Heart right ventricle (tissue), 16 donors: Measurements from ENCODE around the gene PSMB3. TPM values are rescaled to one million over a fixed set of nuclear protein-coding genes. Genes with fewer than 3 reads are reported as not detected.

ENCODE experiments used
- ATAC-seq, 8 donors: fragments of 200-7000 bp; cut with Tn5 transposase; one replicate each; pipeline ENCODE4 v1.9.1; 2020; ENCODE audit warnings: mild to moderate bottlenecking in 8 of 8, moderate library complexity in 8 of 8, moderate number of reproducible peaks in 1 of 8
- DNase-seq, 2 donors: peaks; one replicate each; pipeline ENCODE4 v3.0.0-alpha.2; 2020
- H3K27ac ChIP-seq, 10 donors: fragments of 200-600 bp; sonication (generic) in 2 of 10; one replicate each; pipeline versions ENCODE4 v1.5.0 to v1.8.0; 2020 to 2022; ENCODE audit warnings: mild to moderate bottlenecking in 3 of 10
- H3K27me3 ChIP-seq, 7 donors: fragments of 200-600 bp; one replicate each; pipeline ENCODE4 v1.8.0; 2021 to 2022; ENCODE audit warnings: mild to moderate bottlenecking in 2 of 7
- H3K36me3 ChIP-seq, 9 donors: fragments of 200-600 bp; sonication (generic) in 1 of 9; one replicate each; pipeline versions ENCODE4 v1.5.0 to v1.8.0; 2020 to 2022; ENCODE audit warnings: mild to moderate bottlenecking in 2 of 9
- H3K4me1 ChIP-seq, 9 donors: fragments of 200-600 bp; sonication (generic) in 1 of 9; one replicate each; pipeline versions ENCODE4 v1.5.0 to v1.8.0; 2020 to 2022; ENCODE audit warnings: mild to moderate bottlenecking in 4 of 9
- H3K4me3 ChIP-seq, 10 donors: fragments of 200-600 bp; sonication (generic) in 2 of 10; one replicate each; pipeline versions ENCODE4 v1.5.0 to v1.8.0; 2020 to 2022; ENCODE audit warnings: mild to moderate bottlenecking in 7 of 10, moderate library complexity in 2 of 10
- H3K9me3 ChIP-seq, 11 donors: fragments of 200-600 bp in 10 of 11; sonication (generic) in 2 of 11; one replicate each; pipeline versions ENCODE4 v1.5.0 to v1.8.0; 2013 to 2022; ENCODE audit warnings: mild to moderate bottlenecking in 2 of 11, control low read depth in 1 of 11, moderate library complexity in 1 of 11
- WGBS, 2 donors: extraction: QIAGEN DNeasy Blood & Tissue Kit; methylation state at CpG; one replicate each; pipeline ENCODE4 v1.1.7; 2013; ENCODE audit warnings: inconsistent platforms in 1 of 2; 5-methylcytosine and 5-hydroxymethylcytosine counted together
- intact Hi-C, 10 donors: fragments of 100-400 bp; cut with DNase I; formaldehyde crosslinking; loops; one replicate each; pipeline versions ENCODE4 v1.11.1 to v1.14.2; 2022
- polyA plus RNA-seq, 2 donors: library from polyadenylated mRNA; stranded (reverse); fragments of 200-250 nt; gene quantifications; one replicate each; pipeline ENCODE4 v1.2.3, GENCODE V29; 2013
- total RNA-seq, 10 donors: library from RNA; stranded (reverse); fragmentation: NEBNext Ultra II Directional in 3 of 10; extraction: Animal tissue kit (Norgen Biotek cat#: 25700) in 3 of 10; gene quantifications; one replicate each; pipeline versions ENCODE4 v1.2.1 to v1.2.4, GENCODE V29; 2021 to 2023
- TF ChIP-seq, protein P1 (sequence below), 9 donors: fragments of 200-600 bp; sonication (generic) in 2 of 9; IDR thresholded peaks; one replicate each; pipeline versions ENCODE4 v1.5.0 to v1.8.0; 2021 to 2022; ENCODE audit warnings: antibody characterized with exemption in 9 of 9, mild to moderate bottlenecking in 5 of 9, moderate library complexity in 1 of 9
- donor health status: Arrhythmogenic right ventricular cardiomyopathy.
- donor health status: ischemic (EF 13 %, LVEDD 7.1; RV severe dilation, severe dysfunction).
- donor health status: healthy with polysubstance abuse.
- donor health status: DM: no; HTN: yes; CAD: no.
- donor health status: DM: no; HTN: no; CAD: no.
- donor health status: ischemic (EF 25% LVEDD 6.9; RV normal size, moderate dysfunction).
- donor health status: ischemic (EF 25% LVEDD 5.7; RV mildly dilated, moderate dysfunction).
- donor health status: healthy.
- donor health status: DM: yes; HTN: yes; CAD: no.
- donor health status: Ischemic cardiomyopathy.
- donor health status: ischemic (EF 35%, LVEDD 5.7; RV mildly dilated, moderate dysfunction).
- donor health status: nonischemic (EF 11% LVEDD 7.7; RV severe dilation, severe dysfunction).
- donor health status: DM: yes; HTN: yes; CAD: no.
- donor health status: PGD.
- donor health status: ischemic (EF 29% LVEDD 5.4; RV normal size, mild dysfunction).
- donor health status: nonischemic (EF 23%, LVEDD 6.1; RV moderate dilation, normal function).

PSMB3 gene
- total and polyA plus RNA-seq, 12 donors = 148 to 379 (median 165) TPM

DNA sequence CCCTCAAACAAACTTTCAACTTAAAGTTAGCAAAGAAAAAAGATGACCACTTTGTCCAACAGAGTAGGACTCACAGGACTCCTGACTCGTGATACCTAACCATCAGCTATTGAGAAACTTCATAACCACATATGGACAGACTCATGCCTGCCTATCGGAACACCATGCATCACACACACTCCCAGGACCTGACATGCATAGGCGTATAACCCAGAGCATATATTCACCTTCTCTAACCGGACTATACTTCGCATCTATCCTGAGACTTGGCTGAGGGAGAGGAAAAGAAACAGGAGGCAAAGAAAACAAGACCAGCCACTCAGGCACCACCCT is 44.6 kb downstream of the PSMB3 start:
- Histone ChIP-seq H3K4me3 (peak overlapping the region in 2 of 10 donors; percentile 87 to 99), H3K9me3 (no peaks in the 10 kb centered on the region), H3K27ac (peak overlapping the region in 2 of 10 donors; percentile 14 to 100), H3K36me3 (peaks cover 0 to 47% (median 7%) of the 10 kb centered on the region in 9 donors), H3K27me3 (no peaks in the 10 kb centered on the region), H3K4me1 (peaks cover 7 to 42% (median 35%) of the 10 kb centered on the region in 9 donors)
- ATAC-seq (no peak), DNase-seq (no peak)
- TF ChIP-seq, protein P1, sequence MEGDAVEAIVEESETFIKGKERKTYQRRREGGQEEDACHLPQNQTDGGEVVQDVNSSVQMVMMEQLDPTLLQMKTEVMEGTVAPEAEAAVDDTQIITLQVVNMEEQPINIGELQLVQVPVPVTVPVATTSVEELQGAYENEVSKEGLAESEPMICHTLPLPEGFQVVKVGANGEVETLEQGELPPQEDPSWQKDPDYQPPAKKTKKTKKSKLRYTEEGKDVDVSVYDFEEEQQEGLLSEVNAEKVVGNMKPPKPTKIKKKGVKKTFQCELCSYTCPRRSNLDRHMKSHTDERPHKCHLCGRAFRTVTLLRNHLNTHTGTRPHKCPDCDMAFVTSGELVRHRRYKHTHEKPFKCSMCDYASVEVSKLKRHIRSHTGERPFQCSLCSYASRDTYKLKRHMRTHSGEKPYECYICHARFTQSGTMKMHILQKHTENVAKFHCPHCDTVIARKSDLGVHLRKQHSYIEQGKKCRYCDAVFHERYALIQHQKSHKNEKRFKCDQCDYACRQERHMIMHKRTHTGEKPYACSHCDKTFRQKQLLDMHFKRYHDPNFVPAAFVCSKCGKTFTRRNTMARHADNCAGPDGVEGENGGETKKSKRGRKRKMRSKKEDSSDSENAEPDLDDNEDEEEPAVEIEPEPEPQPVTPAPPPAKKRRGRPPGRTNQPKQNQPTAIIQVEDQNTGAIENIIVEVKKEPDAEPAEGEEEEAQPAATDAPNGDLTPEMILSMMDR (IDR thresholded peaks at IDR 0.05) = no peak
- intact Hi-C loops = loop anchor here in 2 of 10 donors (5.0 kb wide), 1 partner anchor 45 kb away; the partner anchor contains the start of gene PSMB3 (in 2 of the 2)
- WGBS, 2 donors = 73 to 77% methylated on average over 5 of the region's 5 CpGs

DNA sequence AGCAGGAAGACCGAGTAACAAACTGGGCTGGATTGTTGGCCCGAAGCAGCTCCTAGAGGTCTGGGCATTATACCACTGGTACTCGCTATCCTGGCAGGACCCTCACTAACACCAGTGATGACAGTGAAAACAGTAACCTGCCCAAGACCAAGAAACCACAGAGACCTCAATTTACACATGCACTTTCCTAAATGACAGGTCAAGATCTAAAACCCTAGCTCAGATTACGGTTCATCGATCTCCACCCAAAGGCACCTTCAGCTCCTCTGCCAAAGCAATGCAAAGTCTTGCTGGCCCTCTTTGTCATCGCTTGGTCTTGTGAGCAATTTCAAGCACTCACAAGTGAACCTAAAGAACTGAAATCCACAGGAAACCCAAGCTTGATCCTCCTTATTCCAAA is 45.3 kb downstream of the PSMB3 start:
- no peaks in the 10 kb centered on the region for H3K27me3 ChIP-seq
- TF ChIP-seq, protein P1 (IDR thresholded peaks at IDR 0.05) = no peak
- no peak for DNase-seq
- no peak for ATAC-seq
- H3K36me3 ChIP-seq = peaks cover 0 to 48% (median 8%) of the 10 kb centered on the region in 9 donors
- peaks cover 7 to 42% (median 34%) of the 10 kb centered on the region in 9 donors for H3K4me1 ChIP-seq
- no peaks in the 10 kb centered on the region for H3K9me3 ChIP-seq
- H3K4me3 ChIP-seq = peak overlapping the region in 9 of 10 donors; percentile 82 to 99 (median 94)
- H3K27ac ChIP-seq = peak overlapping the region in 8 of 10 donors; percentile 30 to 100 (median 100)
- 70 to 78% methylated on average over 6 of the region's 6 CpGs for WGBS, 2 donors
- intact Hi-C loops = loop anchor here in 3 of 10 donors (2.0 to 5.0 kb wide), 2 partner anchors 45 to 46 kb away; partner anchors contain the start of gene PSMB3 (in 3 of the 3)

DNA sequence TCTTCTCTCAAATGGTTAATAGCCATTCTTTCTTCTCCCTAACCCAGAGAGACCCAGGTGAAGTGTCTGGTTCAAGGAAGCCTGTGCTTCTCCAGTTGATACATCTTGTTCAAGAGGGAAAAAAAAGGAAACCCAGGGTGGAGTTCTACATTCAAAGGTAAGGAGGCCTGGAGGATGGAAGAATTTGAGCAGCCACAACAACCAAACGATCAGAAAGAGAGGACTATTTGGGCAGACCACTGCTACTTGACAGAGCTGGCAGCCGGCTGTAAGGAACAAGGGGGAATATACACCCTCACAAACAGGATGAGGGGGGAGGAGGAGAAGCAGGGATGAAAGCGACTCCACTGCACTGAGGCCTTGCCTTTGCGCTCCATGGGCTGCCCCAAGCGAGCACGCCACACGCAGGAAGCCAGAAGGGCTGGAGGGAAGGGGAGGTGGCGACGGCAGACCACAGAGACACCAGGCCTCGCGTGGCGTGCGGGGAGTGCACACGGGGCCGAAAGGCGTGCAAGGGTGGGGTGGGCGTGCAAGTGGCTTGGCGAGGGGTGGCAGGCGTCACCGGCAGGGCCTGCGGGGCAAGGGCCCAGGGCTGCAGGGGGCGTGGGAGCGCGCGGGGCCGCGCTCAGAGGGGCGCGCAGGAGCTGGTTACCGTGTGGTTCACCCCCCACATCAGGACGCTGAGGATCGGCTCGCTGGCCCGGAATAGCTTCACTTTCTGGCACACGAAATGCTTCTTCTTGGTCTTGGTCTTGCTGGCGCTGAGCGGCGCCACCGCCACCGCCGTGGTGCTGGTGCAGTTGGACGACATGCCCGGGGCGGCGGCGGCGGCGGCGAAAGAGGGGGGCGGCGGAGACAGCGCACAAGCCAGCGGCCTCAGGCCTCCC is 46.3 kb downstream of the PSMB3 start:
- intact Hi-C loops = loop anchor here in 3 of 10 donors (2.0 to 5.0 kb wide), 2 partner anchors 46 to 47 kb away; partner anchors contain the start of gene PSMB3 (in 3 of the 3)
- H3K36me3 ChIP-seq = peaks cover 0 to 54% (median 11%) of the 10 kb centered on the region in 9 donors
- H3K27me3 ChIP-seq = no peaks in the 10 kb centered on the region
- TF ChIP-seq, protein P1 (IDR thresholded peaks at IDR 0.05) = peak in 1 of 9 donors; percentile 23
- H3K4me1 ChIP-seq = peaks cover 7 to 42% (median 34%) of the 10 kb centered on the region in 9 donors
- ATAC-seq (peak; percentile 31 to 64 (median 35)), DNase-seq (peak; percentile 49 to 62)
- H3K27ac ChIP-seq = peak overlapping the region; percentile 98 to 100 (median 100)
- peak overlapping the region; percentile 76 to 99 (median 94) for H3K4me3 ChIP-seq
- peaks cover 0 to 2% (median 0%) of the 10 kb centered on the region in 11 donors for H3K9me3 ChIP-seq
- WGBS, 2 donors = 0 to 1% methylated on average over 49 to 53 of the region's 53 CpGs

DNA sequence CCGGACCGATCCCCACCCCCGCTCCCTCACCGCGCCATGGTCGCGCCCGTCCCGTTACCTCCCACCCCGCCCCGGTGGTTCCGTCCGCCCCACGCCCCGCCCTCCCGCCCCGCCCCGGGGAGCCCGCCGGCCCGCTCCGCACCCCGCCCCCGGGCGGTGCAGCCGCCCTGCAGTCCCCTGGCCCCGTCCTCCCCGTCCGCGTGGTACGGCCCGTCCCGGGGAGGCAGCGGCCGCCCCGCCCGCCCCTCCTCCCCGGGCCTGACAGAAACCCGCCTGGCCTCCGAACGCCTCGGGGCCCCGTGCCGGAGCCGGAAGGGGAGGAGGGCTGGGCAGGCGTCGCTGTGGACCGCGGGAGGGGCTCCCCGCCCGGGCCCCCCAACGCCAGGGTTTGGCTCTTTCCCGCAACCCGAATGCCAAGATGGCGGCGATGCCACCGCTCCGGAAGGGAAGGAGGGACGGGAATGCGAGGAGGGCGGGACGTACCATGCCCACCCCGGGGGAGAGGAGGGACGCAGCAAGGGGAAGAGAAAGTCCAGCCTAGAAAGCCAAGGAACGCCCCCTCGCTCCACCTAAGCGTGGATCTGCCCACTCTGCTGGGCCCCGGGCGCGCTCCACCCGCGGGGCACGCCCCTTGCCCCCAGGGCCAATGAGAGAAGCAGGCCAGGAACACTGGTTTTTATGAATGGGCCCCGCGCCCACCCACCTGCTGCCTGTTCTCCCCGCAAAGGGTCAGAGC is 47.1 kb downstream of the PSMB3 start, which contains the start of gene PIP4K2B:
PIP4K2B (minus strand) TSS at position 56 of the 736 bp plus-strand sequence. CDS start 132 bp downstream, outside the sequence.
- Histone ChIP-seq H3K4me3 (peak within 1 kb of the TSS; percentile 76 to 99 (median 94)), H3K4me1 (peaks cover 7 to 42% (median 34%) of the 10 kb centered on the region in 9 donors), H3K27ac (peak within 1 kb of the TSS; percentile 98 to 100 (median 100)), H3K36me3 (peaks cover 0 to 58% (median 19%) of the 10 kb centered on the region in 9 donors), H3K9me3 (peaks cover 0 to 6% (median 0%) of the 10 kb centered on the region in 11 donors), H3K27me3 (no peaks in the 10 kb centered on the region)
- intact Hi-C loops = loop anchor here in 4 of 10 donors (2.0 to 5.0 kb wide), 3 partner anchors 25 to 47 kb away; partner anchors contain the start of genes PSMB3 (in 3 of the 4) and CWC25 (in 1 of the 4)
- 0 to 1% methylated on average over 45 to 72 of the region's 76 CpGs for WGBS, 2 donors
- DNase-seq (peak; percentile 95 to 97), ATAC-seq (peak; percentile 95 to 98 (median 95))
- TF ChIP-seq, protein P1 (IDR thresholded peaks at IDR 0.05) = no peak
